Measurements from ENCODE around the gene WDR5.

WDR5 gene

DNA sequence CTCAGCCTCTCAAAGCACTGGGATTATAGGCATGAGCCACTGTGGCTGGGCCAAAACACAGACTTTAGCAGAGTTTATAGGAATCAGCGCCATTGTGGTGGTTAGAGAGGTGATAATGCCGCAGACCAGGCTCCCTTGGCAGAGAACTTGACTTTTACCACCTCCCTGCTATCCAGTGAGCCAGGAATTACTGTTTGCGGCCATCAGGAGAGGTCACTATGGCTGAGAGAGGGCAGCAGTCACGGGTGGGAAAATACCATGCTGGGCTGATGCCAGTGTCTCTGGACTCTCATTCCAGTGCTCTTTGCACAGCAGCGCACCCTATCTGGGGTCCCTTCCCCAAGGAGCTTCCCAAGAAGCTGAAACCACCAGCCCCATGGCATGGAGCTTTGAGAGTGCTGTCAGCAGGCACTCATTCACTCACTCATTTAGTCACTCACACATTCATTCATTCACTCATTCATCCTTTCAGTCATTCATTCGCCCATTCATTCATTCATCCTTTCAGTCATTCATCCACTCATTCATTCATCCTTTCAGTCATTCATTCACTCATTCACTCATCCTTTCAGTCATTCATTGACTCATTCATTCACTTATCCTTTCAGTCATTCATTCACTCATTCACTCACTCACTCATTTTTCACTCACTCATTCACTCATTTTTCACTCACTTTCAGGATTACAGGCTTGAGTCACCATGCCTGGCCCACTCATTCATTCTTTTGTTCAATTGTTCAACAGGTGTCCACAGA is 55.8 kb downstream of the WDR5 start:
- no peak for TF ChIP-seq CTCF (IDR thresholded peaks at IDR 0.05; ENCODE audit: borderline replicate concordance, control extremely low read depth, extremely low read depth, insufficient read depth, missing control alignments)
- DNase-seq (ENCODE audit: low spot score), result no peak
- in situ Hi-C loops (cut with MboI; ENCODE audit: low sequenced_read_pairs, unreplicated experiment), result no loop called here

DNA sequence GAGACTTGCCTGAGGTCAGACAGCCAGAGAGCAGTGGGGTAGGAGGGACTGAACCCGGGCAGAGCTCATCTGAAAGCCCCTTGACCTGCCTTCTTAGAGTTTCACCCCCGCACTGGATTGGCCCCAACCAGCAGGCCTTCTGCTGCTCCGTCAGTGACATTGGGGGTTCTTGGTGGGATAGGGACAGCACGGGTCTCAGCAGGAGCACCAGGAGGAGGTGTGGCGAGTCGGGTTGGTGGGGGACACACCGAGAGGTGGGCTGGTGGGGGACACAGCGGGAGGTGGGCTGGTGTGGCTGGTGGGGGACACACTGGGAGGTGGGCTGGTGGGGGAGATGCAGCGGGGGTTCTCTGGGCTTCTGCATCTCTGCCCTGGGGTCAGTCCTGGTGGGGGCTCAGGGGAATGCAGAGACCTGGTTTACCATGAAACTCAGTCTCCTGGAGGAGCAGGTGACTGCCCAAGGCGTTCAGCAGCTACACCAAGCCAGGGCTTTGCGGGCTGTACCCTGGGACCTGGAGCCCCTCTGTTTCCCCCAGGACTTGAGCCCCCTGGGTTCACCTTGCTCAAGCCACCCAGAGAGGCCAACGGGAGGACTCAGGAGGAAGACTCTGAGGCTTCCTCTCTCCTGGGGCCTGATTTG is 56.5 kb downstream of the WDR5 start:
- in situ Hi-C loops (cut with MboI; ENCODE audit: low sequenced_read_pairs, unreplicated experiment), result no loop called here
- no peak for DNase-seq (ENCODE audit: low spot score)
- no peak for TF ChIP-seq CTCF (IDR thresholded peaks at IDR 0.05; ENCODE audit: borderline replicate concordance, control extremely low read depth, extremely low read depth, insufficient read depth, missing control alignments)

- no peak for TF ChIP-seq CTCF (IDR thresholded peaks at IDR 0.05; ENCODE audit: borderline replicate concordance, control extremely low read depth, extremely low read depth, insufficient read depth, missing control alignments)
- no peak for DNase-seq (ENCODE audit: low spot score)
- in situ Hi-C loops (cut with MboI; ENCODE audit: low sequenced_read_pairs, unreplicated experiment), result no loop called here
These were observed 57.3 kb downstream of the WDR5 start for GRCh38 chr9:134192951-134193731.

DNA sequence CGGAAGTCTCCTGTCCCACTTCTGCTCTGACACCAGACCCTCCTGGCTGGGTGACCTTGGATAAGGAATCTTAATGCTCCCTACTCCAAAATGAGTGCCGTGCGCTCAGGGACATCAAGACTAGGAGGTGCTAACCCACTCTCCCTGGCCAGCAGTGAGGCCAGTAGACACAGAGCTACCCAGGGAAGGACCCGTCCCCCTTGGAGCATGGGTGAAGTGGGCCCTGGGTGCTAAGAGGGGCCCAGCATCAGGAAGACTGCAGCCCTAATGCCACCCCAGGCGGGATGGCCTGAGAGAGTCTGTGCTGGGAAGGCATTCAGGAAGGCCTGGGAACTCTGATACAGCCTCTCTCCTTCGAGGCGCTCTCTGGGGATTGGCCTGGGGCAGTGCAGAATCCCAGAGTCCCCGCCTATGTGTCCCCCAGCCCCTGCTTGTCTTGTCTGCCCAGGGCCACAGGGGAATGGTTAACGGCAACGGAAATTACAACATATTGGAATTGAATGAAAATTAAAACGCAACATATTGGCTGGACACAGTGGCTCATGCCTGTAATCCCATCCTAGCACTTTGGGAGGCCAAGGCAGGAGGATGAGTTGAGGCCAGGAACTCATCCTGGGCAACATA is 58.1 kb downstream of the WDR5 start:
- TF ChIP-seq CTCF (IDR thresholded peaks at IDR 0.05; ENCODE audit: borderline replicate concordance, control extremely low read depth, extremely low read depth, insufficient read depth, missing control alignments), result no peak
- in situ Hi-C loops (cut with MboI; ENCODE audit: low sequenced_read_pairs, unreplicated experiment), result no loop called here
- DNase-seq (ENCODE audit: low spot score), result no peak

DNA sequence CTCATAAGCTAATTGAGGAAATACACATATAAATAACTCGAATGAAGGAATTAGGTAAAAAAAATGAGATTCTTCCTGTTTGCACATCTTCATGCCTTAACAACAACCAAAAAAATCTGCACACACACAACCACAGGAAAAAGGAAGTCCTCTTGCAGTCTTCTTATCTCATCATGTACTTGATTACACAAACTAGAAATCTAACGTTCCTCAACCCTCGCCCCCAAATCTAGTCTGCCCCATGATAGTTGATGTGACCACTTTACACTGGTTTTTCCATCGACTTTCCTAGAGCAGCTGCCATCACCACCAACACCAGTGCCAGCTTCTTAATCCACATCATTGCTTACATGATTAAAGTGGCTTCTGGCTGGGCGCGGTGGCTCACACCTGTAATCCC is 59.7 kb downstream of the WDR5 start:
- no peak for TF ChIP-seq CTCF (IDR thresholded peaks at IDR 0.05; ENCODE audit: borderline replicate concordance, control extremely low read depth, extremely low read depth, insufficient read depth, missing control alignments)
- in situ Hi-C loops (cut with MboI; ENCODE audit: low sequenced_read_pairs, unreplicated experiment), result no loop called here
- no peak for DNase-seq (ENCODE audit: low spot score)

DNA sequence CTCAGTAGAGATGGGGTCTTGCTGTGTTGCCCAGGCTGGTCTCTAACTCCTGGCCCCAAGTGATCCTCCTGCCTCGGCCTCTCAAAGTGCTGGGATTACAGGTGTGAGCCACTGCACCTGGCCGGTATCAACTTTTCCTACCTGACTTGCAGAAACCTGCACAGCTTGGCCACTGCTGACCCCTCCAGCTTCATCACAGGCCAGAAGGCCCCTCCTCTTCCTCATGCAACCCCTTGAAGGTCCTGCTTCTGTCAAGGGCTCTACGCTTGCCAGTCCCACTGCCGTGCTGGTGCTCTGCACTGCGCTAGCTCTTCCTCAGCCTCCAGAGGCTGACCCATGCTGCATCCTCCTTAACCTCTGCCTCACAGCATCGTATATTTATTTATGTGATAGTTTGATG is 61.0 kb downstream of the WDR5 start:
- in situ Hi-C loops (cut with MboI; ENCODE audit: low sequenced_read_pairs, unreplicated experiment), result no loop called here
- DNase-seq (ENCODE audit: low spot score), result no peak
- TF ChIP-seq CTCF (IDR thresholded peaks at IDR 0.05; ENCODE audit: borderline replicate concordance, control extremely low read depth, extremely low read depth, insufficient read depth, missing control alignments), result no peak
